SKM-1 treated with dmso at 0.1 percent for 144 hours (cell line): ENCODE data around the gene URB1.
A peak's percentile ranks its signal among the peaks of the same experiment; 100 is the strongest.
"Not testable (repeated sequence)": the region's sequence is repeated elsewhere in the genome, so short reads cannot be mapped to it uniquely, and the experiment has no call there.

Experiments
- DNase-seq: peaks from one replicate; lab custom pipeline; 2025; ENCODE audit not compliant: unreplicated experiment; lab: John Stamatoyannopoulos, UW

Gene URB1

GRCh38 chr21:32298148-32298559, 94.7 kb downstream of the URB1 start:
- no peak for DNase-seq

GRCh38 chr21:32297449-32297848, 95.4 kb downstream of the URB1 start:
- no peak for DNase-seq

GRCh38 chr21:32285476-32285875, 107.3 kb downstream of the URB1 start:
- no peak for DNase-seq

- no peak for DNase-seq
Observed at GRCh38 chr21:32282992-32283391, 109.8 kb downstream of the URB1 start.

GRCh38 chr21:32281531-32281930, 111.3 kb downstream of the URB1 start:
- no peak for DNase-seq

GRCh38 chr21:32279377-32279680, 113.5 kb downstream of the URB1 start:
- DNase-seq = no peak

GRCh38 chr21:32278518-32279376, 114.1 kb downstream of the URB1 start, which contains the start of gene MIS18A:
Gene MIS18A (minus strand): TSS chr21:32279049. CDS start chr21:32279014, 35 bp downstream.
- DNase-seq = peak; percentile 89

- peak; percentile 8 for DNase-seq
Observed at GRCh38 chr21:32278103-32278502, 114.7 kb downstream of the URB1 start.

GRCh38 chr21:32276671-32277070, 116.1 kb downstream of the URB1 start:
- no peak for DNase-seq

GRCh38 chr21:32270748-32271147, 122.1 kb downstream of the URB1 start:
- DNase-seq = no peak

- not testable (repeated sequence) for DNase-seq
Observed at GRCh38 chr21:32265321-32265720, 127.5 kb downstream of the URB1 start.

- peak; percentile 16 for DNase-seq
Observed at GRCh38 chr21:32261929-32262328, 130.9 kb downstream of the URB1 start.
